ENCODE measurements around the gene SERTAD1. TPM values are rescaled to one million over a fixed set of nuclear protein-coding genes. Genes with fewer than 3 reads are reported as not detected.

The SERTAD1 gene
- total and polyA plus RNA-seq, 2 donors (not counting 1 experiment from before 2014, with no cell fraction given) = 11.9 to 59.4 TPM

DNA sequence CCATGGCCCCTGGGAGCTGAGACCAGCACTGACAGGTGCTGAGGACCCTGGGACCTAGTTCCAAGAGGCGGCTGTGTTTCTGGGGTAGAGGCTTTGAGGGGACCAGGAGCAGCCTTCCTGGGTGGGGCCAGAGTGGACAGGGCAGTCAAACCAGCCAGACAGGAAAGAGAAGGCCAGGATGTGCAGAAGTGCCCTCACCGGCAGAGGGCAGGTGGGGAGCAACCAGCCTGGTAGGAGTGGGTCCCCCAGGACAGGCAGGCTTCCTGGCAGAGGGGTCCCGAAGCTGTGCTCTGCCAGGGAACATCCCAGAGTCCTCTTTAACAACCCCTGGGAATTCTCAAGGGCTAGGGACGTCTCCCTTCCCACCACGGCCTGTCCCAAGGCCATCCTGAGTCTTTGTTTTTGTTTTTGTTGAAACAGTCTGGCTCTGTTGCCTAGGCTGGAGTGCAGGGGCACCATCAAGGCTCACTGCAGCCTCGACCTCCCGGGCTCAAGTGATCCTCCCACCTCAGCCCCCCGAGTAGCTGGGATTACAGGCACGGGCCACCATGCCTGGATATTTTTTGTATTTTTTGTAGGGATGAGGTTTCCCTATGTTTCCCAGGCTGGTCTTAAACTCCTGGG is 32.8 kb downstream of the SERTAD1 start:
- Histone ChIP-seq H3K36me3 (replicated peaks in 1 of 2; ENCODE audit: control extremely low read depth in 1 of 2, control insufficient read depth in 1 of 2, extremely low read depth in 1 of 2, insufficient read depth in 2 of 2, low read length in 1 of 2) (no peaks in the 10 kb centered on the region), H3K4me2 (replicated peaks; ENCODE audit: low read depth, low read length, poor library complexity, severe bottlenecking) (no peak overlapping the region), H3K4me3 (ENCODE audit: control extremely low read depth in 1 of 5, extremely low read depth in 1 of 5, insufficient read depth in 1 of 5, low read depth in 2 of 5, low read length in 4 of 5) (no peak overlapping the region), H2AFZ (ENCODE audit: insufficient read depth, low read depth, low read length, poor library complexity, severe bottlenecking) (no peak overlapping the region), H4K20me1 (ENCODE audit: control insufficient read depth, insufficient read depth, low read length, poor library complexity, severe bottlenecking) (no peaks in the 10 kb centered on the region), H3K27ac (ENCODE audit: low read length in 2 of 2) (no peak overlapping the region), H3K27me3 (replicated peaks in 1 of 4; ENCODE audit: control extremely low read depth in 1 of 4, control insufficient read depth in 3 of 4, insufficient read depth in 4 of 4, low read length in 3 of 4) (peaks cover 0 to 2% (median 0%) of the 10 kb centered on the region in 4 experiments), H3K79me2 (ENCODE audit: control insufficient read depth, insufficient read depth, low read length) (no peaks in the 10 kb centered on the region), H3K9me3 (ENCODE audit: control extremely low read depth in 1 of 3, control insufficient read depth in 2 of 3, insufficient read depth in 1 of 3, low read length in 2 of 3) (no peaks in the 10 kb centered on the region), H3K4me1 (ENCODE audit: control insufficient read depth in 2 of 2, insufficient read depth in 2 of 2, low read length in 2 of 2) (no peaks in the 10 kb centered on the region), H3K9ac (ENCODE audit: low read length) (no peak overlapping the region)
- 55% methylated on average over 3 of the region's 9 CpGs for WGBS (ENCODE audit: insufficient coverage)
- Mint-ChIP-seq H3K27me3 (no peaks in the 10 kb centered on the region), H3K27ac (no peak overlapping the region), H3K4me3 (no peak overlapping the region), H3K9me3 (ENCODE audit: insufficient read depth) (no peaks in the 10 kb centered on the region), H3K4me1 (no peaks in the 10 kb centered on the region)
- CTCF ChIA-PET = no interaction called here
- no peak for ATAC-seq (ENCODE audit: low read depth)
- no peak for TF ChIP-seq EZH2 (IDR thresholded peaks at IDR 0.05; ENCODE audit: borderline replicate concordance, insufficient read depth, low read depth, low read length, poor library complexity, severe bottlenecking)
- TF ChIP-seq, protein P1, sequence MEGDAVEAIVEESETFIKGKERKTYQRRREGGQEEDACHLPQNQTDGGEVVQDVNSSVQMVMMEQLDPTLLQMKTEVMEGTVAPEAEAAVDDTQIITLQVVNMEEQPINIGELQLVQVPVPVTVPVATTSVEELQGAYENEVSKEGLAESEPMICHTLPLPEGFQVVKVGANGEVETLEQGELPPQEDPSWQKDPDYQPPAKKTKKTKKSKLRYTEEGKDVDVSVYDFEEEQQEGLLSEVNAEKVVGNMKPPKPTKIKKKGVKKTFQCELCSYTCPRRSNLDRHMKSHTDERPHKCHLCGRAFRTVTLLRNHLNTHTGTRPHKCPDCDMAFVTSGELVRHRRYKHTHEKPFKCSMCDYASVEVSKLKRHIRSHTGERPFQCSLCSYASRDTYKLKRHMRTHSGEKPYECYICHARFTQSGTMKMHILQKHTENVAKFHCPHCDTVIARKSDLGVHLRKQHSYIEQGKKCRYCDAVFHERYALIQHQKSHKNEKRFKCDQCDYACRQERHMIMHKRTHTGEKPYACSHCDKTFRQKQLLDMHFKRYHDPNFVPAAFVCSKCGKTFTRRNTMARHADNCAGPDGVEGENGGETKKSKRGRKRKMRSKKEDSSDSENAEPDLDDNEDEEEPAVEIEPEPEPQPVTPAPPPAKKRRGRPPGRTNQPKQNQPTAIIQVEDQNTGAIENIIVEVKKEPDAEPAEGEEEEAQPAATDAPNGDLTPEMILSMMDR (IDR thresholded peaks at IDR 0.05) = no peak
- intact Hi-C loops (cut with micrococcal nuclease) = no loop called here
- no peak for DNase-seq
- POLR2A ChIA-PET = interaction anchor here (0.6 kb wide), 1 partner anchor 13 kb away, joined by 7 read pairs; no protein-coding TSS in a partner anchor

DNA sequence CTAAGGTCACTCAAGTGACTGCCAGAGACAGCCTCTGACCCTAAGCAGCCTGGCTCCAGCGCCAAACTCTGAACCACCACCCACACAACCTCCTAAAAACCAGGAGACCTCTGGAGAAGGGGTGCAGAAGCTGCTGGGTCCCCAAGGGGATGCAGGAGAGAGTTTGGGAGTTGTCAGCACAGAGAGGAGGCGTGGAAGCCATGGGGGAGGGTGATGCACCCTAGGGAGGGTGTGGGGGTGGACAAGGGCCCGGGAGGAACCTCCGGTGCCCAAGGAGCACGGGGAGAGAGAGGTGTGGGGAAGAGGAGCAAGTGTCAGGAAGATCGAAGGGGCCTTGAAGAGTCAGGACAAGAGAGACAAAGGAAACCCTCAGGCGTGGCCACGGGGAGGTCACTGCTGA is 33.7 kb downstream of the SERTAD1 start:
- Histone ChIP-seq H3K27ac (ENCODE audit: low read length in 2 of 2) (no peak overlapping the region), H3K9ac (ENCODE audit: low read length) (no peak overlapping the region), H3K36me3 (replicated peaks in 1 of 2; ENCODE audit: control extremely low read depth in 1 of 2, control insufficient read depth in 1 of 2, extremely low read depth in 1 of 2, insufficient read depth in 2 of 2, low read length in 1 of 2) (no peaks in the 10 kb centered on the region), H3K79me2 (ENCODE audit: control insufficient read depth, insufficient read depth, low read length) (no peaks in the 10 kb centered on the region), H3K4me3 (ENCODE audit: control extremely low read depth in 1 of 5, extremely low read depth in 1 of 5, insufficient read depth in 1 of 5, low read depth in 2 of 5, low read length in 4 of 5) (no peak overlapping the region), H3K9me3 (ENCODE audit: control extremely low read depth in 1 of 3, control insufficient read depth in 2 of 3, insufficient read depth in 1 of 3, low read length in 2 of 3) (no peaks in the 10 kb centered on the region), H4K20me1 (ENCODE audit: control insufficient read depth, insufficient read depth, low read length, poor library complexity, severe bottlenecking) (no peaks in the 10 kb centered on the region), H3K4me1 (ENCODE audit: control insufficient read depth in 2 of 2, insufficient read depth in 2 of 2, low read length in 2 of 2) (no peaks in the 10 kb centered on the region), H3K4me2 (replicated peaks; ENCODE audit: low read depth, low read length, poor library complexity, severe bottlenecking) (no peak overlapping the region), H3K27me3 (replicated peaks in 1 of 4; ENCODE audit: control extremely low read depth in 1 of 4, control insufficient read depth in 3 of 4, insufficient read depth in 4 of 4, low read length in 3 of 4) (no peaks in the 10 kb centered on the region), H2AFZ (ENCODE audit: insufficient read depth, low read depth, low read length, poor library complexity, severe bottlenecking) (no peak overlapping the region)
- no peaks in the 10 kb centered on the region for H3K9me3 Mint-ChIP-seq (ENCODE audit: insufficient read depth)
- intact Hi-C loops (cut with micrococcal nuclease) = no loop called here
- no peak for ATAC-seq (ENCODE audit: low read depth)
- H3K27me3 Mint-ChIP-seq = no peaks in the 10 kb centered on the region
- H3K27ac Mint-ChIP-seq = no peak overlapping the region
- no peaks in the 10 kb centered on the region for H3K4me1 Mint-ChIP-seq
- DNase-seq = no peak
- H3K4me3 Mint-ChIP-seq = no peak overlapping the region
- TF ChIP-seq EZH2 (IDR thresholded peaks at IDR 0.05; ENCODE audit: borderline replicate concordance, insufficient read depth, low read depth, low read length, poor library complexity, severe bottlenecking) = no peak
- TF ChIP-seq, protein P1 (IDR thresholded peaks at IDR 0.05) = no peak
- CTCF ChIA-PET = interaction anchor here (0.8 kb wide), 1 partner anchor 547 kb away, joined by 4 read pairs; no protein-coding TSS in a partner anchor
- WGBS (ENCODE audit: insufficient coverage) = 82% methylated on average over 7 of the region's 8 CpGs
- POLR2A ChIA-PET = no interaction called here
